SHP77 treated with DMSO at 0.1 percent for 48 hours (cell line): ENCODE data around the gene SNIP1.
"Not testable (repeated sequence)": the region's sequence is repeated elsewhere in the genome, so short reads cannot be mapped to it uniquely, and the experiment has no call there.

ENCODE experiments used
- DNase-seq: peaks from one replicate; lab custom pipeline; 2025; lab: John Stamatoyannopoulos, UW

The SNIP1 gene, protein sequence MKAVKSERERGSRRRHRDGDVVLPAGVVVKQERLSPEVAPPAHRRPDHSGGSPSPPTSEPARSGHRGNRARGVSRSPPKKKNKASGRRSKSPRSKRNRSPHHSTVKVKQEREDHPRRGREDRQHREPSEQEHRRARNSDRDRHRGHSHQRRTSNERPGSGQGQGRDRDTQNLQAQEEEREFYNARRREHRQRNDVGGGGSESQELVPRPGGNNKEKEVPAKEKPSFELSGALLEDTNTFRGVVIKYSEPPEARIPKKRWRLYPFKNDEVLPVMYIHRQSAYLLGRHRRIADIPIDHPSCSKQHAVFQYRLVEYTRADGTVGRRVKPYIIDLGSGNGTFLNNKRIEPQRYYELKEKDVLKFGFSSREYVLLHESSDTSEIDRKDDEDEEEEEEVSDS

DNA sequence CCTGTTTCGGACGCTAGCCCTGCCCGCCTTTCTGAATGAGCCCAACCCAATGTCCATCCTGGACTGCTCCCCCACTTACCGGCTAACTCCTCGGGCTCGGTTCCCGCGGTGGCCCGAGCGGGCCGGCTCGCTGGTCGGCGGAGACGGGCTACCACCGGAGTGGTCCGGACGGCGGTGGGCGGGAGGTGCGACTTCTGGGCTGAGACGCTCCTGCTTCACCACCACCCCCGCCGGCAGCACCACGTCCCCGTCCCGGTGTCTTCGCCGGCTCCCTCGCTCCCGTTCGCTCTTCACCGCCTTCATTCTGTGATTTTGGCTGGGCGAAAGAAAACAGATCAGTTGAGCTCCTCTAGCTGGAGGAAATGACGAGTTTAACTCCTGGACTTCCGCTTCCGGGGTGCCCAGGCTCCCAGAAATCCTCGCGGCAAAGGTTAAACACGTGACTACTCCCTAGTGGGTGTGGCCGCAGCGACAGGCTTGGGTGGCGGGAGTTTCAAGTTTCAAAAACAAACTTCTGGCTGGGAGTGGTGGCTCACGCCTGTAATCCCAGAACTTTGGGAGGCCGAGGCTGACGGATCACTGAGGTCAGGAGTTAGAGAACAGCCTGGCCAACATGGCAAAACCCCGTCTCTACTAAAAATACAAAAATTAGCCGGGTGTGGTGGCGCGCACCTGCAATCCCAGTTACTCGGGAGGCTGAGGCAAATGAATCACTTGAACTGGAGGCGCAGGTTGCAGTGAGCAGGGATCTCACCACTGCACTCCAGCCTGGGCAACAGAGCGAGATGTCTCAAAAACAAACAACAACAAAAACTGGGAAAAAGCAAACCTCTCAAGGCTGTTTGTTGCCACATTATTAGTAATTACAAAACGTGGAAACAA is at the start of gene SNIP1:
Gene SNIP1 (minus strand): TSS at position 367 of the 882 bp plus-strand sequence. CDS start 64 bp downstream, at position 303.
- DNase-seq, result peak; percentile 84

DNA sequence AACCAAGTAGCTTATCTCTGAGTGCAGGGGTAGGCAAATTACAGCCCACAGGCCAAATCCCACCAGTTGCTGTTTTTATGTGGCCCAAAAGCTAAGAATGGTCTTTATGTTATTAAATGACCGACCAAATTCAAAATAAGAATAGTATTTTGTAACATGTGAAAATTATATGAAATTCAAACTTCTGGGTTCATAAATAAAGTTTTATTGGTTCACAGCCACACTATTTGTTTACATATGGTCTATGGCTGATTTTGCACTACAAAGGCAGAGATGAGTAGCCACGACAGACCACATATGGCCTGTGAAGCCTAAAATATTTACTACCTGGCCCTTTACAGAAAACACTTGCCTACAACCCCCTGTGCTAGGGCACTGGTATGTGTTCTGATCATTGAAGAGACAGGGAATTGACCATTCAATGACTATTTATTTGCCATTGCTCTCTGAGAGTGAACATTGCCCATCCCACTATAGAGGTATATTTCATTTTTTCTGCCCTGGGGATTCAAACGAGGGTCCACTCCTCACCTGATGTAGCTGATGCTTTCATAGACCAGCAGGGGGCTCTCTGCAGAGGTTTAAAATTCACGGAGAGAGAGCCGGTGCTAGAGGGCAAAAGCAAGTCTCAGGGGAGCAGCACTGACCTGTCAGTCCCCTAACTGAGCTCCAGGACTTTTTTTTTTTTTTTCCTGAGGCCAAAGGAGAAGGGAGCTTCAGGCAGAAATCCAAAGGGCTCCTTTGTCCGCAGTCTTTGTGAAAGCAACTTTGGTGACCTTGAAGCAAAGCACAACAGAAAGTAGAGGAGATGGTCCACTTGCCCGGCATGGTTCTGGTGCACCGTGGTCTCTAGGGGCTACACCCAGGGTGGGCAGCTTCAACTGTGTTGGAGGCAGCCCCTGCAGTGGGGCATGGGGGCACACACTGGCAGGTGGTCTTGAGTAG is 48.9 kb upstream of the SNIP1 start:
- DNase-seq, result peak; percentile 2

DNA sequence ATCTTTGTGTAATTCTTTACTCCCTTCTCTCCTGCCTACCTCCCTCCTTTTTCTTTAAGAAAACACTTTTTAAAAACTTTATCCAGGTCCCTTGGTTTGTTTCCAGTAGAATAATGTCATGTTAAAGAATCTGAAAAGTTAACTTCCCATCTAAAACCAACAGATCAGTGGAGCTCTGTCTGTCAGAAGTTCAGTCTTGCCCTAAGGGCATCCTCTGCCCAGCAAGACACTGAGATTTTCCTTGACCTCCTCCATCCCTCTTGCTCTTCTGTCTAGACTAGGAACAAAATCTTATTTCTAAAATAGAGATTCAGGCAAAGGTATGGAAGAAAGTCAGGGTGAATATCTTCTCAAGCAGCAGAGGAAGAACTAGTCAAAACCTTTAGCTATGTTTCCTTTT is 47.3 kb upstream of the SNIP1 start:
- DNase-seq, result no peak

DNA sequence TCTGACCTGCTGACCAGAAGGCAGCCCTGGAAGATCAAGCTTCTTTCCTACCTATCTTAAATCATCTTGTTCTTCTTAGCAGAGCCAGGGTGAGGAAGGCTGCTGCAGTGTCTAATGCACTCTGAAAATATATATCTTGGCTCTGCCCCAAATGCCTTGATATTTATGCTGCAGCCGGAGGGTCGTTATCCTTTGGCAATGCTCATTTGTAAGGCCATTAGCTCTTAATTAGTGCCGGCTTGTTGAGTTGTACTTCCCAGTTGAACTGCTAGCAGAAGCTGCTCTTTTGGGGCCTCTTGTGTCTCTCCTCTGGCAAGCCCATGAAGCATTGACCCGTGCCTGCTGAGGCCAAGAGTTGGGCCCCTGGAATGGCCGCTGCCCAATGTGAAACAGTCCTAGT is 45.8 kb upstream of the SNIP1 start:
- no peak for DNase-seq

DNA sequence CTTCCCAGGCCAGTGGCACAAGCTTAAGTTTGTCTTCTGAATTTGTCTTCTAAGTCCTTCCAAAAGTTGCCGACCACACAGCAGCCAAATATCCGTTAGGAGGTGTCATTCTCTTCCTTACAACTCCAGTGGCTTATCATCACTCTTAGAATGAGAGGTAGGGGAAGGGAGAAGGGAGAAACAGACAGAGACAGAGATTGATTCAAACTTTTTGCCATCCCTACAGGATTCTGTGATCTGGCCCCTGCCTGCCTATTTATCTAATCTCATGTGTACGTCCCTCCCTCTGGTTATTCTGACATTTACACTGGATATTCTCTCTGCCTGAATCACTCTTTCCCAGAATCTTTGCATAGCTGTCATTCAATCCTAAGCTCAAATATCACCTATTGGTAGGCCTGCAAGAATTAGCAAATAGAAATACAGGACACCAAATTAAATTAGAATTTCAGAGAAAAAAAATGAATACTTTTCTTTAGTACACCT is 42.1 kb upstream of the SNIP1 start:
- DNase-seq, result no peak

DNA sequence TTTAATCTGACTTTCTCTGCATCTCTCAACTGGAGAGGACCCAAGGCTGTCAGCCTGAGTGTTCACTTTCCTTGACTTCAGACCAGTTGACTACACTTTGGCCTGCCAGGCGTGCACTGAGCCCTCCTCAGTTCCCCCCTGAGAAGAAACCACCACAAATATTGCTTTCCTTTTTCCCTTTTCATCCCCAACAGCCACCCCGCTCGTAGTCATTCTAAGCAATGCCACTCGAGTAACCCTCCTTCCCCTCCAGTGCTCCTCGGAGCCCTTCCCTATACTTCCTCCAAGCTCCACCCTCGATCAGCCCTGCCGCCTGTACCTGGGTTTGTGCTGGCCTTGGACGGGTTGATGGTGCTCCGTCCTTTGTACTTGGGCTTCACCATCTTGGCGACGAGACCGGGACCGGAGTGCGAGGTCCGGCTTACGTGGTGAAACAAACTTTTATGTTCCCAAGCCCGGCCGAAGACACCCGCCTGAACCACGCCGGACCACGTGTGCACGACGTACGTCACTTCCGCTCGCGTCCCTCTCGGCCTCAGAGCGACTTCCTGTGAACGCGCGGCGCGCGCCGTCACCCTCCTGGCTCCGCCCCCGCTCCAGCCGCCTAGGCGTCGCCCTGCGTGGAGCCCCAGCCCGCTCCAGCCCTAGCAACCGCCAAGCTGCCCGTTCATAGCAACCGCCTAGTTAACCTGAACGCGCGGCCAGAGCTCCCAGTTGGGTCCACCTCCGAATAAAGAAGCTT is 41.5 kb upstream of the SNIP1 start, which contains the start of gene GNL2:
Gene GNL2 (minus strand): TSS at position 498 of the 742 bp plus-strand sequence. CDS start 115 bp downstream, at position 383.
- DNase-seq, result peak; percentile 77

DNA sequence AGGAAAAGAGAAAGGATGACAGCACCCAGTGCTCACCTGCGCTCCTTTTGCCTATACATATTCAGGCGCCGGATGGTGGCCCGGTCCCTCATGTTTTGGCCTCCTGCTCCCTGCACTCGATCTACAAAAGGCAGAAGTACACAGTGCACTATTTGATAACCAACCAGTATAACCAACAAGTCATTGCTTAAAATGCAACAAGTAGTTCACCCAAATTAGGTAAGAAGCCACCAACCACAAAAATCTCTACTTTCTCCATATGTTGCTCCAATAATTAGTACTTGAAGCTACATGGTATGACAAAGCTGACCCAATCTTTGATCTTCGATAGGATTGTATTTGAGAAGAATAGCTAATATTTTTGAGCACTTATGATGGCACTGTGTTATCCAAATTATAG is 39.6 kb upstream of the SNIP1 start:
- no peak for DNase-seq

DNA sequence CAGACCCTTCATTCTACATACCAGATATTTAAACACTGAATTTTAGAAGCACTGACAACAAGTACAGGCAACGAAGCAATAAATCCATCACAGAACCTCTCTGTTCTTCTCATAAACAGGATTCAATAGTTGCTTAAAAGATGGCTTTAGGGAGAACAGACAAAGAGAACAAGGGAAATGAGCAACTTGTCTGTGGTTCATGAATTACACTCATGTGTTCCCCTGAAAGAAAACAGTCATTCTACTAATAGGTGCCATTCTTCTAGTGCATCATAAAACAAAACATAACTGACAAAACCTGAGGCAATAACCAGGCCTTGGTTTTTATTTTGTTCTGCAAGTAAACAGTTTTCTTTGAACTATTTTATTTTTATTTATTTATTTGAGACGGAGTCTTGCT is 34.8 kb upstream of the SNIP1 start:
- DNase-seq, result no peak

DNA sequence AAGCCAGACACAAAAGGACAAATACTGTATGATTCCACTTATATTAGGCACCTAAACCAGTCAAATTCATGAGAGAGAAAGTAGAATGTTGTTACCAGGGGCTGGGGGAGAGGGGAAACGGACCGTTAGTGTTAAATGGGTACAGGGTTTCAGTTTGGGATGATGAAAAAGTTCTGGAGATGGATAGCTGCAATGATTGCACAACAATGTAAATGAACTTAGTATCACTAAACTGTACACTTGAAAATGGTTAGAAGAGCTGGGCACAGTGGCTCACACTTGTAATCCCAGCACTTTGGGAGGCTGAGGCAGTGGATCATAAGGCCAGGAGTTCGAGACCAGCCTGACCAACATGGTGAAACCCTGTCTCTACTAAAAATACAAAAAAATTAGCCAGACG is 30.5 kb upstream of the SNIP1 start:
- not testable (repeated sequence) for DNase-seq

DNA sequence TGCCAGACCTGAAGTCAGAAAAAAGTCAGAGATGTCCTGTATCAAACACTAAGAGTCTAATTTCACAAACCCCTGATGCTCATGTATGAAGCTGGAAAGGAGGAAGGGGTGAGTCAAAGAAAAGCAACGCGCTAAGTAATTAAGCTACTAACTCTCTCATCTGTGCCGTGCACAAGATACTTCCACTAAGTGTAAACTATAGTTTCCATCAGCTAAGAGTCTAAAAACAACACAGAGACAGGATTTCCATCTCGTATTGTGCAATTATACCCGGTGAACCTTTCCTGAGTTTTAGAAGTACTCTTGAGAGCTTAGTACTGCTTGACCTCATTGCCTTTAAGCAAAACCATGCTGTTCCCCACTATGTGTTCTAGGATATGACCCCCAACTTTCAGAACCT is 21.6 kb upstream of the SNIP1 start:
- DNase-seq, result no peak

DNA sequence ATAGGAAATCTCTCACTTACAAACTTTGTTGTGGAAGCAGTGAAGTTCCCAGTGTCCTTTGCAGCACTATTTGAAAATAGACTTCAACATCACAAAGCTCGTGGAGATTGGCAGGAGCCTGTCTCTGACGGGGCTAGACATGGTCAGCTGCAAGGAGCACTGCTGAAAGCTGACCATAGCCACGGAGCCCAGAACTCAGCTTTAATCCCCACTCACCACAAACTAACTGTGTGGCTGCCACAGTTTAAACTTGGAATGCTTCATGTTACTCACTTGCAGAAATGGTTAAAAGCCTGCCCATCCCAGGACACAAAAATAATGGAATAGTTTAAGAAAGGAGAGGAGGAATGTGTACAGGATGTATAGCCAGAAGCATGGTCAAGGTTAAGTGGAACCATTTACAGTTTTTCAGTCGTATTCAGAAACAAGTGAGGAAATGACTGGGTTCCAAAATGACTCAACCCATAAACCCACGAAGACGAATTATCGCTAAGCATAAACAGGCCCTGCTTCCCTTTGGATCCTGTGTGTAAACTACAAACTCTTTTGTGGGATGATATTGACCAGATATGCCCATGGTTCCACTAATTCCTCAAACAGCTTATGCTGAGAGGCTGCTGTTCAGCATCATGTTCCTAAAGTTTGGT is 20.9 kb upstream of the SNIP1 start:
- no peak for DNase-seq

DNA sequence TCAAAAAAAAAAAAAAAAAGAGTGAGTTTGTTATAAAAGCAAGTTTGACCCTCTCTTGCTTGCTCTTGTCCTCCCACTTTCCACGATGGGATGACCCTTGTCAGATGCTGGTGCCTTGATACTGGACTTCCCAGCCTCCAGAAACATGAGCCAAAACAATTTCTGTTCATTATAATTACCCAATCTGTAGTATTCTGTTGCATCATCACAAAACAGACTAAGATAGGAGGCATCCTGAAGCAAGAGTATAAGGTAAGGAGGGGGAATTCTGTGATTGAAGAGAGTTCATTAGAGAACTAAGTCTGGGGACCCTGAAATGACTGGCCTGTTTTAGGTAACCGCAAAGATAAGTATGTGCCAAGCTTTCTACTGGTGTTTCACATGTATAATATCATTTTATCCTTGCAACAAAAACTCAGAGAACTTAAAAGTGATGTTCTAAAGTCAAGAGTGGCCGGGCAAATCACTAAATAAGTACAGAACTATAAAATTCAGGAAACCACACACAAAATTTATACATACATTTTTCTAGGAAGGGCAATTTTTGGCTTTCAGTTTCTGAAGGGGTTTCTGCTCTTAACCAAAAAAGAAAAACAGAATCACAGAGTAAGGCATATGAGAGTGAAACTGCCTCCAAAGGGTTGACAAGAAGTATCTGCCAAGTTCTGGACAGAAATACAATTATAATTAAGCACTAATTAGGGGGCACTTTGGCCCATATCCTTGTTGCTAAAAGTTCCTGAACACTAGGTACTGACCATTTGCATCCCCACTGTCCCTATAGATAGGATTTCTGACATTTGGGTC is 16.6 kb upstream of the SNIP1 start:
- DNase-seq, result no peak

DNA sequence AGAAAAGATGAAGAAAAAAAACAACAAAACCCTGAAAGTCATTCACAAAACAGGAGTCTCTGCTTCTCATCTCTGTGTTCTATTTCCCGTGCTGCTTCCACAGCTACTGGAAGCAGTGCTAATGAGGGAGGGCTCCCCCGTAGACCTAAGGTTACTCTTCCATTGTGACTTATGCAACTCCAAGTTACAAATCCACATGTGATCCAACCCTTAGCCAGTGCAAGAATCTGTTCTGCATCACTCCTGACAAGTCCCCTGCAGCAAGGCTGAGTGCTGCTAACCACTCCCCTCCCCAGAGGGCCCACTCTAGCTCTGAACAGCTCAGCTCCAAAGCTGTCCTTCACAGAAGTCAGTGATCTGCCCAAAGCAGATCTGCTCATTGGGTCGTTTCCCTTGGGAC is 12.9 kb upstream of the SNIP1 start:
- no peak for DNase-seq

DNA sequence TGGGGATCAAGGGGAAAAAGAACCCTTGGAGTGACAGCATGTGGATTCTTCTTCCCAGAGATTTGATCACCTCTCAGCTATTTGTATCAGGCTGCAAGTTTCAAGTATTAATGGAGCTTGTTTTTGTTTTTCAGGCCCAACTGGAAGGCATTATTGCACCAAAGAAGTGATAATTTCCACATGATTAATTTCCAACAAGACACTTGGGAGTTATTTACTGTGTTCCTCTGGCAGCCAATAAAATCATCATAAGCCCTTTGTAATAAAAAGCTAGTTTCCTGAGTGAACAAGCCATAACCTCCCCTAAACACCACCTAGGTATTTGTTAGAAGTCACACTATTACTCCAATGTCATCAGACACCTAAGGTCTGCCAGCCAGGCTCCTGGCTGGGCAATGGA is 10.8 kb upstream of the SNIP1 start:
- no peak for DNase-seq

DNA sequence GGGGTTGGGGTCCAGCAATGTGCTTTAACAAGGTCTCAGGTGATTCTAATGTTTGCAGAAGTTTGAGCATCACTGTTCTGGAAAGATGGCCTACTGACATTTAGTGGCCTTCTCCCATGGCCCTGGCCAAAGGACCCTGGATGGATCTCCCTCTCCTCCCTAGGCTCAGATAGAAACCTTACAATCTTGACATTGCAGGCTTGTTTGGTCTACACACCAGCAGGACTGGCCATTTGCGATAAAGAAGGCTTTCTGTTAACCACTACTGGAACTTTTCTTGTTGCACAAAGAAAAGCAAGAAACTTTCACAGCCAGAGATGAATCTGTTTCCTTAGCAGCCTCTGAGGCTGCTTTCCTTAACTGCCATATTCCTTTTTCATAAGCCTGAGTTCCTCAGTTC is 8.9 kb upstream of the SNIP1 start:
- no peak for DNase-seq

DNA sequence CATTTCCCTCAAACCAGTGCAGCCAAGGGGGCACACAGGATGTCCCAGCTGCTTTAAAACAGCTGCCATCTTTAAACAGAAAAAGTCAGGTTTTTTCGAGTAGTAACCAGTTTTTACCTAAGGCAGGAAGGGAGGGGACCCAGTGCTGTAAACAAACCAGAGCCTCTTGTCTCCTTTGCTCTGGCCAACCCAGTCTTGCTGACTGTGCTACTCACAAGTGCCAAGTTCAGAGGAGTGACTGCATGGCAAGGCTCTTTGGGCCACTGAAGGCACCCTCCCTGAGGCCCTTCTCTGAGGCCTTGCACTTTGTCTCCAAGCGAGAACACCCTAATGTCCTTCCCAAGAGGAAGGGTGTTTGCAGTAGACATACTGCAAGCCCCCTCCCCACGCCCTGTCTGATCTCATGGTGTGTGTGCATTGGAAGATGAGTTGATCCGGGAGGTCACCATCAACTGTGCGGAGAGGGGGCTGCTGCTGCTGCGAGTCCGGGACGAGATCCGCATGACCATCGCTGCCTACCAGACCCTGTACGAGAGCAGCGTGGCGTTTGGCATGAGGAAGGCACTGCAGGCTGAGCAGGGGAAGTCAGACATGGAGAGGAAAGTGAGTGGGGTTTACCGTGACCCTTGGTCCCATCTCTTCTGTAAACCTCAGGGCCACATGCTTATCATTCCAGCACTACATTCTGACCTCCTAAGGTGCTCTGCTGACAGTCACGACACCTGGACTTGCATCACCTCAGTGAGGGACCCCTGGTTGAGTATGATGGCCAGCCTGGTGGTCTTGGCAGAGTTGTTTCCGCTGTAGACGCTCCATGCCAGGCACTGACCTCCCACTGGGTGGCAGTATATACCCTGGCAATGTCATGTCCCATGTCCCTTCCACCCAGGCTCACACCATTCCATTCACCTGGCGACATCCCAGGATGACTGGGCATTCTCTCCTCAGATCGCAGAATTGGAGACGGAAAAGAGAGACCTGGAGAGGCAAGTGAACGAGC is 7.3 kb upstream of the SNIP1 start:
- no peak for DNase-seq

DNA sequence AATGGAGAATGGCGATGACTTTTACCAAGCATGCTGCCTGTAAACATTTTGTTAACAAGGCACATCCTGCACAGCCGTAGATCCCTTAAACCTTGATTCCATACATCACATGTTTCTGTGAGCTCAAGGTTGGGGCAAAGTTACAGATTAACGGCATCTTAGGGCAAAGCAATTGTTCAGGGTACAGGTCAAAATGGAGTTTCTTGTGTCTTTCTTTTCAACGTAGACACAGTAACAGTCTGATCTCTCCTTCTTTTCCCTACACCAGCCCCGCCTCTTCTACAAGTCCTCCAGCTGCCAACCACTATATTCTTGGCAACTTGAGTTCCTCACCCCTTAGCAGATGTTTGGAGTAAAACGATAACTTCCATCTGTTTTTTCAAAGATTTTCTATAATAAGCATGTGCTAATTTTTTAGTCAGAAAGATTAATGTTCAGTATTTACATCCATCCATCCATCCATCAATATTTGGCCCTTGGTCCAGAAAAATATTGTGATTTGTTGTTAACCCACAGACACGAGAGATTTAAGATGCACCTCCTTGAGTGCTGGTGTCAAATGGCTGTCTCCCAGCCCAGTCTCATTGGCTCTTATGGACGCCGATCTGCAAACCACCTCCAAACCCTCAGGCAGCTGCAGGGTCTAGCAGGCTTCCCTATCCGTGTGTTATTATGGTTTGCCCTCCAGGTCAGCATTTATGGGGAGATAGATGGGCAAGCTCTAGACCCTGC is 6.5 kb upstream of the SNIP1 start:
- no peak for DNase-seq

DNA sequence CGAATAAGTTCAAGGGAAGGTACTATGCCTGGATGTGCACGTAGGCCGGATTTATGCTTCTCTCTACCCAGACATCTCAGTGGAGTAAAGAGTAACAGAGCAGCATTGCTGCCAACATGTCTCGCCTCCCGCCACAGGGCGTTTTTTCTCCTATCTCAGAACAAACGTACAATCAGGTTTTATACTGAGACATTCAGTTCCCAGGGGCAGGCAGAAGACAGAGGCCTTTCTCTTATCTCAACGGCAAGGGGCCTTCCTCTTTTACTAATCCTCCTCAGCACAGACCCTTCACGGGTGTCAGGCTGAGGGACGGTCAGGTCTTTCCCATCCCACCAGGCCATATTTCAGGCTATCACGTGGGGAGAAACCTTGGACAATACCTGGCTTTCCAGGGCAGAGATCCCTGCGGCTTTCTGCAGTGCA is 5.9 kb upstream of the SNIP1 start:
- DNase-seq, result not testable (repeated sequence)
